Astrocyte of the hippocampus (primary cell): ENCODE data around the gene DNAJC7.
"Not testable (repeated sequence)": the region's sequence is repeated elsewhere in the genome, so short reads cannot be mapped to it uniquely, and the experiment has no call there.

Source experiments
- DNase-seq: peaks from one replicate; pipeline ENCODE4 v3.0.0; 2011; ENCODE audit warnings: low read depth, low spot score

DNAJC7 gene

GRCh38 chr17:41957031-41957868, 60.0 kb downstream of the DNAJC7 start:
- DNase-seq: no peak

- DNase-seq: no peak
Measured at GRCh38 chr17:41956522-41956921, 60.7 kb downstream of the DNAJC7 start.

- DNase-seq: no peak
Measured at GRCh38 chr17:41948762-41949460, 68.3 kb downstream of the DNAJC7 start.

- DNase-seq: no peak
Measured at GRCh38 chr17:41944943-41945342, 72.3 kb downstream of the DNAJC7 start.

GRCh38 chr17:41943492-41943891, 73.7 kb downstream of the DNAJC7 start:
- no peak for DNase-seq

GRCh38 chr17:41942626-41943373, 74.4 kb downstream of the DNAJC7 start:
- DNase-seq: no peak

- no peak for DNase-seq
Measured at GRCh38 chr17:41941168-41941567, 76.1 kb downstream of the DNAJC7 start.

GRCh38 chr17:41939693-41940090, 77.5 kb downstream of the DNAJC7 start:
- DNase-seq: no peak

- DNase-seq: no peak
Measured at GRCh38 chr17:41939044-41939692, 78.1 kb downstream of the DNAJC7 start.

- DNase-seq: no peak
Measured at GRCh38 chr17:41937970-41938954, 79.0 kb downstream of the DNAJC7 start.

- no peak for DNase-seq
Measured at GRCh38 chr17:41935641-41936040, 81.6 kb downstream of the DNAJC7 start.

GRCh38 chr17:41932816-41933389, 84.3 kb downstream of the DNAJC7 start:
- no peak for DNase-seq

GRCh38 chr17:41931715-41932114, 85.5 kb downstream of the DNAJC7 start:
- not testable (repeated sequence) for DNase-seq

- DNase-seq: not testable (repeated sequence)
Measured at GRCh38 chr17:41930833-41931156, 86.4 kb downstream of the DNAJC7 start.

GRCh38 chr17:41930009-41930832, 87.0 kb downstream of the DNAJC7 start, which contains the start of gene ODAD4:
ODAD4 (plus strand) TSS chr17:41930617; CDS start chr17:41930724, 107 bp downstream.
- peak; percentile 98 for DNase-seq

- DNase-seq: no peak
Measured at GRCh38 chr17:41928693-41929251, 88.5 kb downstream of the DNAJC7 start.
